OCI-LY1 (cell line): ENCODE results near the gene TENM4.

Source experiments
- H2AFZ ChIP-seq: fragments of 200-600 bp; sonication (generic), shearing (Covaris generic); 2 replicates; pipeline ENCODE4 v1.6.0; 2014; ENCODE audit warnings: antibody characterized with exemption, mild to moderate bottlenecking, low read length
- H3F3A ChIP-seq: fragments of 200-600 bp; sonication (generic), shearing (Covaris generic); 2 replicates; pipeline ENCODE4 v1.6.0; 2014; ENCODE audit warnings: mild to moderate bottlenecking, antibody characterized with exemption, low read length, moderate library complexity; ENCODE audit not compliant: insufficient read depth
- H3K27ac ChIP-seq: fragments of 200-600 bp; sonication (generic); 2 replicates; pipeline ENCODE4 v1.5.1; 2014; ENCODE audit warnings: low read length, mixed run types, mild to moderate bottlenecking, low read depth; ENCODE audit not compliant: poor library complexity, severe bottlenecking
- H3K27me3 ChIP-seq: fragments of 200-600 bp; sonication (generic); 2 replicates; pipeline ENCODE4 v1.6.0; 2014; ENCODE audit warnings: antibody characterized with exemption, mild to moderate bottlenecking, low read length, moderate library complexity; ENCODE audit not compliant: insufficient read depth
- H3K36me3 ChIP-seq: fragments of 200-600 bp; sonication (generic); 2 replicates; pipeline ENCODE4 v1.6.1; 2014; ENCODE audit warnings: mild to moderate bottlenecking, antibody characterized with exemption, low read length, moderate library complexity, mixed read lengths; ENCODE audit not compliant: insufficient read depth
- H3K4me1 ChIP-seq: fragments of 200-600 bp; sonication (generic); 2 replicates; pipeline ENCODE4 v1.5.1; 2014; ENCODE audit warnings: mild to moderate bottlenecking, low read length, moderate library complexity; ENCODE audit not compliant: insufficient read depth, severe bottlenecking
- H3K4me2 ChIP-seq: fragments of 200-600 bp; sonication (generic), shearing (Covaris generic); 2 replicates; pipeline ENCODE4 v1.6.1; 2014; ENCODE audit warnings: low read length
- H3K4me3 ChIP-seq: fragments of 200-600 bp; sonication (generic); 2 replicates; pipeline ENCODE4 v1.5.1; 2014; ENCODE audit warnings: low read length, low read depth, mild to moderate bottlenecking, mixed read lengths; ENCODE audit not compliant: poor library complexity, severe bottlenecking
- H3K79me2 ChIP-seq: fragments of 200-600 bp; shearing (Covaris generic); 2 replicates; pipeline ENCODE4 v1.6.1; 2016; ENCODE audit warnings: mixed run types, low read length, mixed read lengths; ENCODE audit not compliant: insufficient read depth
- H3K9ac ChIP-seq: fragments of 200-600 bp; sonication (generic), shearing (Covaris generic); 2 replicates; pipeline ENCODE4 v1.6.1; 2014; ENCODE audit warnings: mild to moderate bottlenecking, low read length, mixed read lengths
- H3K9me2 ChIP-seq: fragments of 200-600 bp; sonication (generic), shearing (Covaris generic); 2 replicates; pipeline ENCODE4 v1.6.1; 2014; ENCODE audit warnings: low read depth, mild to moderate bottlenecking, low read length, mixed read lengths
- H3K9me3 ChIP-seq: fragments of 200-600 bp; shearing (Covaris generic); 2 replicates; pipeline ENCODE4 v1.6.1; 2014; ENCODE audit warnings: low read length, mixed read lengths
- H4K20me1 ChIP-seq: fragments of 200-600 bp; sonication (generic), shearing (Covaris generic); 2 replicates; pipeline ENCODE4 v1.6.0; 2016; ENCODE audit warnings: mild to moderate bottlenecking, low read length; ENCODE audit not compliant: insufficient read depth
- EZH2 ChIP-seq: fragments of 200-600 bp; sonication (generic), shearing (Covaris generic); IDR thresholded peaks from 2 replicates; pipeline ENCODE4 v1.8.0; 2017; ENCODE audit warnings: borderline replicate concordance, mixed run types, mild to moderate bottlenecking, antibody characterized with exemption, low read length, moderate library complexity, mixed read lengths
- TF ChIP-seq, protein P1 (sequence below): fragments of 200-600 bp; sonication (generic), shearing (Covaris generic); IDR thresholded peaks from 2 replicates; pipeline ENCODE4 v1.5.1; 2017; ENCODE audit warnings: mild to moderate bottlenecking, antibody characterized with exemption, low read length, moderate library complexity, mixed read lengths

TENM4 gene

DNA sequence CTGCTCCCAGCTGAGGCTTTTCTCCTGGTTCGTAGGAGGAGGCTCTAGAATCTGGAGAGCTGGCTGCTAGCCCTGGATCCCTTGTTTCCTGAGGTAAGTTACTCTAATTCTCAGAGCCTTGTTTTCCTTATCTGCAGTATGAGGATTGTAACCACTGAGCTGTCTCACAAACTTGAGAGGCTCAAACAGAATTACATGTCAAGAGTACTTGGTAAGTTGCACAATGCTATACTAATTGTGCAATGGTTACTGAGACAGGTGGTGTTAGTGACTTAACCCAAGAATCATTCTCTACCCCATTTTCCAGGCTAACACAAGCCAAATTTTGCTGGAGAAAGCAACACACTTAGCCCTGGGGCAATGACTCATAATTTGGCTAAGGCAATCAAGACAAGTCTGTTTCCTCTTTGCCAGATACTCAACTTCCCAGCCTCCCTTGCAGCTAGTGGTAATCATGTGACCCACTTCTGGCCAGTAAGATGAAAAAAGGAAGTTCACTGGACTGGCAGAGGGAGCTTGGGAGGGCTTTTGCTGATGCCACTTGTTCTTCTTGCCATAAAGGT lies 348.0 kb downstream of the TENM4 start:
- Histone ChIP-seq H3K9me2 (no peaks in the 10 kb centered on the region), H4K20me1 (no peaks in the 10 kb centered on the region), H3K4me1 (no peaks in the 10 kb centered on the region), H3K4me3 (no peak overlapping the region), H3K4me2 (no peak overlapping the region), H3K27me3 (no peaks in the 10 kb centered on the region), H3K9ac (no peak overlapping the region), H3K36me3 (no peaks in the 10 kb centered on the region), H2AFZ (no peak overlapping the region), H3F3A (no peaks in the 10 kb centered on the region), H3K79me2 (no peaks in the 10 kb centered on the region), H3K9me3 (peaks cover 5% of the 10 kb centered on the region; the same call in 1 of the 2 replicates), H3K27ac (no peak overlapping the region)
- TF ChIP-seq, protein P1, sequence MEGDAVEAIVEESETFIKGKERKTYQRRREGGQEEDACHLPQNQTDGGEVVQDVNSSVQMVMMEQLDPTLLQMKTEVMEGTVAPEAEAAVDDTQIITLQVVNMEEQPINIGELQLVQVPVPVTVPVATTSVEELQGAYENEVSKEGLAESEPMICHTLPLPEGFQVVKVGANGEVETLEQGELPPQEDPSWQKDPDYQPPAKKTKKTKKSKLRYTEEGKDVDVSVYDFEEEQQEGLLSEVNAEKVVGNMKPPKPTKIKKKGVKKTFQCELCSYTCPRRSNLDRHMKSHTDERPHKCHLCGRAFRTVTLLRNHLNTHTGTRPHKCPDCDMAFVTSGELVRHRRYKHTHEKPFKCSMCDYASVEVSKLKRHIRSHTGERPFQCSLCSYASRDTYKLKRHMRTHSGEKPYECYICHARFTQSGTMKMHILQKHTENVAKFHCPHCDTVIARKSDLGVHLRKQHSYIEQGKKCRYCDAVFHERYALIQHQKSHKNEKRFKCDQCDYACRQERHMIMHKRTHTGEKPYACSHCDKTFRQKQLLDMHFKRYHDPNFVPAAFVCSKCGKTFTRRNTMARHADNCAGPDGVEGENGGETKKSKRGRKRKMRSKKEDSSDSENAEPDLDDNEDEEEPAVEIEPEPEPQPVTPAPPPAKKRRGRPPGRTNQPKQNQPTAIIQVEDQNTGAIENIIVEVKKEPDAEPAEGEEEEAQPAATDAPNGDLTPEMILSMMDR: no peak
- TF ChIP-seq EZH2: no peak

DNA sequence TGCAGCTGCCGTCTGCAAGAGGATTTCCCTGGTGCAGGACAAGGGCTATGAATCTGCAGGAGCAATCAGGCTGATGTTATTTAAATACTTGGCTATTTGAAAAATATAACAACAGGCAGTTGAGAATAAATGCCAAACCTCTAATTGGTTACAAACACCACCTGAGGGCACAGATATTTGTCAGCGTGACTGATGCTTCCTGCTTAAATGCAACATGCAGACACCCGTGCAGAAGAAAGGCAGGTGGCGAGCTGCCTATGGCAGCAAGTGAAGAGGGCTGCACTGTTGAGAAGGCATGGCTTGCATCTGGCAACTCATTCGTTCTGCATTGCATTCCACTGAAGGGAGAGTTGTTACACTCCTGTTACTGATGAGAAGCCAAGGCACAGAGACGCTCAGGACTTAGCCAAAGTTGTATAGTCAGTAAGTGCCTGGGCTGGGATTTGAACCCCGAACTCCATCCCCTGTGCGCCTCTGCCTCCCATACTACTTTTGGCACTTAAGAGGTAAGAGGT lies 350.6 kb downstream of the TENM4 start:
- Histone ChIP-seq H3F3A (no peaks in the 10 kb centered on the region), H3K4me1 (no peaks in the 10 kb centered on the region), H3K9me2 (no peaks in the 10 kb centered on the region), H3K9ac (no peak overlapping the region), H3K4me2 (no peak overlapping the region), H3K36me3 (no peaks in the 10 kb centered on the region), H2AFZ (no peak overlapping the region), H3K4me3 (no peak overlapping the region), H3K9me3 (peaks cover 5% of the 10 kb centered on the region; the same call in 1 of the 2 replicates), H3K27me3 (no peaks in the 10 kb centered on the region), H3K27ac (no peak overlapping the region), H3K79me2 (no peaks in the 10 kb centered on the region), H4K20me1 (no peaks in the 10 kb centered on the region)
- TF ChIP-seq, protein P1: no peak
- no peak for TF ChIP-seq EZH2

DNA sequence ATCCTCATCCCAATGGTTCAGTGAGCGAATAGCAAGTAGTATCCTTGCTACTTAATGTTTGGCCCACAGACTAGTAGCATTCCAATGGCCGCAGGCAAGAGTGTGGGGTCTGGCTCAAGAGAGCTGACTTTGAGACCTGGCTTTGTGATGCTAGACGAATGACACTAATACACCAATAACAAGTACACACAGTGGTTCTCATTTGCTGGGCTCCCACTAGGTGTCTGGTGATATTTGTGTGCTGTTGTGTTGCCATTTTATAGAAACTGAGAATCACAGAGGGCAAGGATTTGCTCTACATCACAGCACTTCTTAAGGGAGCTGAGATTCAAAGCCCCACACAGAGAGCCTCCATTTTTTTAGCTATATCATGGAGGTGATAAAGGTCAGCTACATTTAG lies 351.2 kb downstream of the TENM4 start:
- Histone ChIP-seq H3K4me1 (no peaks in the 10 kb centered on the region), H3K9ac (no peak overlapping the region), H3F3A (no peaks in the 10 kb centered on the region), H3K36me3 (no peaks in the 10 kb centered on the region), H3K9me3 (peaks cover 5% of the 10 kb centered on the region; the same call in 1 of the 2 replicates), H3K4me2 (no peak overlapping the region), H2AFZ (no peak overlapping the region), H3K4me3 (no peak overlapping the region), H3K27me3 (no peaks in the 10 kb centered on the region), H3K27ac (no peak overlapping the region), H4K20me1 (no peaks in the 10 kb centered on the region), H3K9me2 (no peaks in the 10 kb centered on the region), H3K79me2 (no peaks in the 10 kb centered on the region)
- TF ChIP-seq, protein P1: no peak
- TF ChIP-seq EZH2: no peak
